OCI-LY7 (cell line): ENCODE results near the gene TTC32. TPM values are rescaled to one million over a fixed set of nuclear protein-coding genes. Genes with fewer than 3 reads are reported as not detected.
"Not testable (repeated sequence)": the region's sequence is repeated elsewhere in the genome, so short reads cannot be mapped to it uniquely, and the experiment has no call there.

ENCODE experiments used
- BruUV-seq: library from RNA; stranded (reverse); fragments of 400-500 nt; replicated peaks from 2 replicates; lab custom pipeline; 2021; lab: Mats Ljungman, UMichigan
- CTCF ChIA-PET: fragments of 300-600 bp; sonication (Branson Sonifier 250); formaldehyde crosslinking; loops from one replicate; lab custom pipeline; 2022; ENCODE audit warnings: antibody characterized with exemption; ENCODE audit not compliant: unreplicated experiment; lab: Charles Lee
- POLR2A ChIA-PET: fragments of 300-600 bp; sonication (Branson Sonifier 250); formaldehyde crosslinking; loops from one replicate; lab custom pipeline; 2022; ENCODE audit warnings: antibody characterized with exemption; lab: Charles Lee
- DNase-seq: peaks from one replicate; pipeline ENCODE4 v3.0.0-alpha.2; 2015; ENCODE audit warnings: low spot score
- H2AFZ ChIP-seq: fragments of 200-600 bp; sonication (generic), shearing (Covaris generic); 2 replicates; pipeline ENCODE4 v1.6.1; 2014; ENCODE audit warnings: mild to moderate bottlenecking, antibody characterized with exemption, low read length, moderate library complexity
- H3K27ac ChIP-seq: fragments of 200-600 bp; sonication (generic); 2 replicates; pipeline ENCODE4 v1.5.1; 2014; ENCODE audit warnings: mixed run types, low read depth, mild to moderate bottlenecking, moderate library complexity, low read length, inconsistent platforms; ENCODE audit not compliant: poor library complexity, severe bottlenecking
- H3K36me3 ChIP-seq: fragments of 200-600 bp; sonication (generic); 2 replicates; pipeline ENCODE4 v1.6.1; 2014; ENCODE audit warnings: mild to moderate bottlenecking, antibody characterized with exemption, low read length, moderate library complexity, mixed read lengths; ENCODE audit not compliant: insufficient read depth
- H3K4me1 ChIP-seq: fragments of 200-600 bp; sonication (generic); 2 replicates; pipeline ENCODE4 v1.5.1; 2014; ENCODE audit warnings: mild to moderate bottlenecking, low read length; ENCODE audit not compliant: insufficient read depth, poor library complexity, severe bottlenecking
- H3K4me2 ChIP-seq: fragments of 200-600 bp; sonication (generic); 2 replicates; pipeline ENCODE4 v1.6.1; 2014; ENCODE audit warnings: mild to moderate bottlenecking, low read length
- H3K4me3 ChIP-seq: fragments of 200-600 bp; sonication (generic); 2 replicates; pipeline ENCODE4 v1.5.1; 2014; ENCODE audit warnings: mild to moderate bottlenecking, low read depth, low read length; ENCODE audit not compliant: poor library complexity, severe bottlenecking
- H3K79me2 ChIP-seq: fragments of 200-600 bp; sonication (generic); 2 replicates; pipeline ENCODE4 v1.6.1; 2016; ENCODE audit warnings: low read depth, mild to moderate bottlenecking, low read length, moderate library complexity, mixed read lengths; ENCODE audit not compliant: insufficient read depth
- H3K9me2 ChIP-seq: fragments of 200-600 bp; sonication (generic); 2 replicates; pipeline ENCODE4 v1.6.1; 2016; ENCODE audit warnings: mild to moderate bottlenecking, low read length, mixed read lengths; ENCODE audit not compliant: insufficient read depth
- H3K9me3 ChIP-seq: fragments of 200-600 bp; sonication (generic); 2 replicates; pipeline ENCODE4 v1.6.1; 2014; ENCODE audit warnings: mild to moderate bottlenecking, mixed run types, low read length, mixed read lengths
- H4K20me1 ChIP-seq: fragments of 200-600 bp; sonication (generic); 2 replicates; pipeline ENCODE4 v1.6.1; 2014; ENCODE audit warnings: mild to moderate bottlenecking, antibody characterized with exemption, low read length, moderate library complexity, mixed read lengths; ENCODE audit not compliant: insufficient read depth
- EZH2phosphoT487 ChIP-seq: fragments of 200-600 bp; sonication (generic); IDR thresholded peaks from 2 replicates; pipeline ENCODE4 v1.6.1; 2018; ENCODE audit warnings: low read depth, borderline replicate concordance, mild to moderate bottlenecking, mixed run types, antibody characterized with exemption, low read length, moderate library complexity, mixed read lengths
- intact Hi-C: fragments of 100-400 bp; cut with micrococcal nuclease; formaldehyde crosslinking; loops from one replicate; pipeline ENCODE4 v1.10.0; 2022; ENCODE audit not compliant: unreplicated experiment
- total RNA-seq, 2 experiments: library from RNA; depleted of rRNA in 1 of 2; stranded (reverse); fragments of >200 nt in 1 of 2; shearing (Covaris generic) in 1 of 2; gene quantifications; 2 replicates each; pipeline ENCODE4 v1.2.3, GENCODE V29; 2014 to 2022
- TF ChIP-seq, protein P1 (sequence below): fragments of 200-600 bp; sonication (generic); conservative IDR thresholded peaks from 2 replicates; pipeline ENCODE4 v1.5.1; 2014; ENCODE audit warnings: mild to moderate bottlenecking, antibody characterized with exemption, low read length, moderate library complexity, mixed read lengths

Gene TTC32
- total RNA-seq, 2 experiments from 2014 or later = 21.1 to 26.3 TPM

GRCh38 chr2:19893520-19894133 is 8.2 kb downstream of the TTC32 start:
- no peak overlapping the region for H3K4me3 ChIP-seq
- H4K20me1 ChIP-seq = 0 out of 2 replicates have a peak, but pooled peaks cover 2% of the 10 kb centered on the region
- TF ChIP-seq EZH2phosphoT487 = no peak
- TF ChIP-seq, protein P1, sequence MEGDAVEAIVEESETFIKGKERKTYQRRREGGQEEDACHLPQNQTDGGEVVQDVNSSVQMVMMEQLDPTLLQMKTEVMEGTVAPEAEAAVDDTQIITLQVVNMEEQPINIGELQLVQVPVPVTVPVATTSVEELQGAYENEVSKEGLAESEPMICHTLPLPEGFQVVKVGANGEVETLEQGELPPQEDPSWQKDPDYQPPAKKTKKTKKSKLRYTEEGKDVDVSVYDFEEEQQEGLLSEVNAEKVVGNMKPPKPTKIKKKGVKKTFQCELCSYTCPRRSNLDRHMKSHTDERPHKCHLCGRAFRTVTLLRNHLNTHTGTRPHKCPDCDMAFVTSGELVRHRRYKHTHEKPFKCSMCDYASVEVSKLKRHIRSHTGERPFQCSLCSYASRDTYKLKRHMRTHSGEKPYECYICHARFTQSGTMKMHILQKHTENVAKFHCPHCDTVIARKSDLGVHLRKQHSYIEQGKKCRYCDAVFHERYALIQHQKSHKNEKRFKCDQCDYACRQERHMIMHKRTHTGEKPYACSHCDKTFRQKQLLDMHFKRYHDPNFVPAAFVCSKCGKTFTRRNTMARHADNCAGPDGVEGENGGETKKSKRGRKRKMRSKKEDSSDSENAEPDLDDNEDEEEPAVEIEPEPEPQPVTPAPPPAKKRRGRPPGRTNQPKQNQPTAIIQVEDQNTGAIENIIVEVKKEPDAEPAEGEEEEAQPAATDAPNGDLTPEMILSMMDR = no peak
- intact Hi-C loops = loop anchor here (10.0 kb wide), 1 partner anchor 931 kb away; the partner anchor contains the start of gene LDAH
- H3K4me1 ChIP-seq = peaks cover 18% of the 10 kb centered on the region
- no peaks in the 10 kb centered on the region for H3K9me2 ChIP-seq
- H3K79me2 ChIP-seq = peaks cover 29% of the 10 kb centered on the region; the same call in 1 of the 2 replicates
- POLR2A ChIA-PET = no interaction called here
- H3K9me3 ChIP-seq = no peaks in the 10 kb centered on the region
- no peak overlapping the region for H3K4me2 ChIP-seq
- no TSS peak for BruUV-seq
- no peak for DNase-seq
- no peak overlapping the region for H2AFZ ChIP-seq
- H3K27ac ChIP-seq = no peak overlapping the region
- H3K36me3 ChIP-seq = peaks cover 5% of the 10 kb centered on the region; the same call in 1 of the 2 replicates
- CTCF ChIA-PET = no interaction called here

DNA sequence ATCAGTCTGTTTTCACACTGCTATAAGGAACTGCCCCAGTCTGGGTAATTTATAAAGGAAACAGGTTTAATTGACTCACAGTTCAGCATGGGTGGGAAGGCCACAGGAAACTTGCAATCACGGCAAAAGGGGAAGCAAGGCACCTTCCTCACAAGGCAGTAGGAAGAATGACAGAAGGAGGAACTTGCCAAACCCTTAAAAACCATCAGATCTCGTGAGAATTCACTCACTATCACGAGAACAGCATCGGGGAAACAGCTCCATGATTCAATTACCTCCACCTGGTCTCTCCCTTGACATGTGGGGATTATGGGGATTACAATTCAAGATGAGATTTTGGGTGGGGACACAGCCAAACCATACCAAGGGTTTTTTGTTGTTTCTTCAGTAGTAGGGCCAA is 9.8 kb downstream of the TTC32 start:
- H3K4me1 ChIP-seq, H3K4me2 ChIP-seq, H3K9me2 ChIP-seq, H3K4me3 ChIP-seq, H3K27ac ChIP-seq, H3K9me3 ChIP-seq, BruUV-seq, CTCF ChIA-PET, H3K36me3 ChIP-seq, H4K20me1 ChIP-seq, H2AFZ ChIP-seq: not testable (repeated sequence)
- intact Hi-C loops = loop anchor here (10.0 kb wide), 1 partner anchor 933 kb away; the partner anchor contains the start of gene LDAH
- peaks cover 12% of the 10 kb centered on the region; the same call in 1 of the 2 replicates for H3K79me2 ChIP-seq
- POLR2A ChIA-PET = interaction anchor here (0.6 to 0.7 kb wide), 2 partner anchors 8 to 411 kb away, joined by 3 to 4 read pairs; no protein-coding TSS in a partner anchor
- DNase-seq = peak; percentile 29

DNA sequence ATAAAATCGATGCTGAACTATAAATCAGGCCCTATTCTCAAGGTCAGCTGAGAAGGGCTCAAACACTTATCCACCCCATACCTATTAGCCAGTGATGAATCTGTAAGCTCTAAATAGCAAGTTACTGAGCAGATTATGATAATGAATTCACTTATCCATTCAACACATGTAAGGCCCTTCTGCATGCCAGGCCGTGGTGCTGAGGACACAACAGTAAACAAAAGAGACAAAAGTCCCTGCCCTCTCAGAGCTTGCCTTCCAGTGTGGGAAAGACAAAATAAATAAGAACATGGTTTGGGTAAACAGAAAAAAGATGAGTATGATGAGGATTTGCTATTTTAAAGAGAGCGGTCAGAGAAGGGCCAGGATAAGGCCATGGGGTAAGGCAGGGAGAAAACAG is 11.7 kb downstream of the TTC32 start:
- Histone ChIP-seq H3K4me2 (no peak overlapping the region), H3K36me3 (no peaks in the 10 kb centered on the region; the same call in 1 of the 2 replicates), H3K4me3 (no peak overlapping the region), H3K4me1 (peaks cover 7% of the 10 kb centered on the region), H3K9me3 (no peaks in the 10 kb centered on the region), H3K27ac (no peak overlapping the region), H3K79me2 (no peaks in the 10 kb centered on the region; the same call in 1 of the 2 replicates), H4K20me1 (no peaks in the 10 kb centered on the region), H2AFZ (no peak overlapping the region), H3K9me2 (no peaks in the 10 kb centered on the region)
- intact Hi-C loops = loop anchor here (10.0 kb wide), 1 partner anchor 935 kb away; the partner anchor contains the start of gene LDAH
- POLR2A ChIA-PET = interaction anchor here (1.1 kb wide), 1 partner anchor 9 kb away, joined by 3 read pairs; no protein-coding TSS in a partner anchor
- DNase-seq = no peak
- no TSS peak for BruUV-seq
- TF ChIP-seq EZH2phosphoT487 = no peak
- TF ChIP-seq, protein P1 = no peak
- CTCF ChIA-PET = no interaction called here
